PC-9 (cell line): Measurements from ENCODE around the gene WIPF1. TPM values are rescaled to one million over a fixed set of nuclear protein-coding genes. Genes with fewer than 3 reads are reported as not detected.

Experiments used
- BruUV-seq: library from RNA; stranded (reverse); fragments of 400-500 nt; replicated peaks from 2 replicates; lab custom pipeline; 2021; lab: Mats Ljungman, UMichigan
- CTCF ChIA-PET: fragments of 300-600 bp; sonication (Branson Sonifier 250); formaldehyde crosslinking; loops from one replicate; lab custom pipeline; 2022; ENCODE audit warnings: antibody characterized with exemption; lab: Charles Lee
- POLR2A ChIA-PET: fragments of 300-600 bp; sonication (Branson Sonifier 250); formaldehyde crosslinking; loops from one replicate; lab custom pipeline; 2022; ENCODE audit warnings: antibody characterized with exemption; ENCODE audit not compliant: unreplicated experiment; lab: Charles Lee
- DNase-seq, 2 experiments: peaks; one replicate each; pipeline versions ENCODE4 v3.0.0 to v3.0.0-alpha.2; 2015 to 2022; ENCODE audit warnings: mixed read lengths in 1 of 2
- H2AFZ ChIP-seq: fragments of 200-600 bp; sonication (generic); 2 replicates; pipeline ENCODE4 v1.8.1; 2017; ENCODE audit warnings: antibody characterized with exemption
- H3F3A ChIP-seq: fragments of 200-600 bp; sonication (generic); 2 replicates; pipeline ENCODE4 v1.8.1; 2017; ENCODE audit warnings: antibody characterized with exemption, mild to moderate bottlenecking, low read depth; ENCODE audit not compliant: insufficient read depth
- H3K27ac ChIP-seq: fragments of 200-600 bp; sonication (generic); 2 replicates; pipeline ENCODE4 v1.6.1; 2016; ENCODE audit warnings: mixed run types
- H3K27me3 ChIP-seq: fragments of 200-600 bp; sonication (generic); 2 replicates; pipeline ENCODE4 v1.6.1; 2016; ENCODE audit warnings: low read depth, mixed run types; ENCODE audit not compliant: insufficient read depth
- H3K36me3 ChIP-seq: fragments of 200-600 bp; sonication (generic); 2 replicates; pipeline ENCODE4 v1.6.1; 2016; ENCODE audit warnings: low read depth, mixed run types
- H3K4me1 ChIP-seq: fragments of 200-600 bp; sonication (generic); replicated peaks from 2 replicates; pipeline ENCODE4 v1.6.1; 2016; ENCODE audit warnings: mixed run types; ENCODE audit not compliant: insufficient read depth
- H3K4me2 ChIP-seq: fragments of 200-600 bp; sonication (generic); 2 replicates; pipeline ENCODE4 v1.6.1; 2017; ENCODE audit warnings: mixed run types
- H3K4me3 ChIP-seq: fragments of 200-600 bp; sonication (generic); 2 replicates; pipeline ENCODE4 v1.6.1; 2016; ENCODE audit warnings: mixed run types
- H3K79me2 ChIP-seq: fragments of 200-600 bp; sonication (generic); 2 replicates; pipeline ENCODE4 v1.6.1; 2017; ENCODE audit warnings: low read depth, mixed run types
- H3K9me2 ChIP-seq: fragments of 200-600 bp; sonication (generic); 2 replicates; pipeline ENCODE4 v1.8.1; 2017; ENCODE audit warnings: mild to moderate bottlenecking; ENCODE audit not compliant: insufficient read depth
- H3K9me3 ChIP-seq: fragments of 200-600 bp; sonication (generic); 2 replicates; pipeline ENCODE4 v1.8.1; 2016; ENCODE audit warnings: low read depth; ENCODE audit not compliant: insufficient read depth
- H4K20me1 ChIP-seq: fragments of 200-600 bp; sonication (generic); 2 replicates; pipeline ENCODE4 v1.8.1; 2017; ENCODE audit not compliant: insufficient read depth
- CTCF ChIP-seq: fragments of 200-600 bp; sonication (generic); conservative IDR thresholded peaks from 2 replicates; pipeline ENCODE4 v1.6.1; 2017; ENCODE audit warnings: mixed run types, antibody characterized with exemption, mild to moderate bottlenecking, moderate library complexity
- EZH2 ChIP-seq: fragments of 200-600 bp; sonication (generic); IDR thresholded peaks from 2 replicates; pipeline ENCODE4 v1.8.0; 2017; ENCODE audit warnings: antibody characterized with exemption, low read depth
- intact Hi-C: fragments of 100-400 bp; cut with micrococcal nuclease; formaldehyde crosslinking; loops from one replicate; pipeline ENCODE4 v1.10.0; 2022; ENCODE audit not compliant: unreplicated experiment
- total RNA-seq: library from RNA; stranded (reverse); gene quantifications from 2 replicates; pipeline ENCODE4 v1.2.3, GENCODE V29; 2021

Gene WIPF1
- total RNA-seq, 1 experiment from 2014 or later: 0.46 TPM

GRCh38 chr2:174587579-174587978, 10.0 kb downstream of the WIPF1 start:
- no peak overlapping the region for H3K4me2 ChIP-seq
- BruUV-seq: no TSS peak
- H4K20me1 ChIP-seq: no peaks in the 10 kb centered on the region
- TF ChIP-seq CTCF (no peak), EZH2 (no peak)
- H3K27ac ChIP-seq: no peak overlapping the region
- no peaks in the 10 kb centered on the region for H3K9me2 ChIP-seq
- ChIA-PET CTCF (no interaction called here), POLR2A (no interaction called here)
- H3K4me1 ChIP-seq: no peaks in the 10 kb centered on the region
- intact Hi-C loops: no loop called here
- no peak overlapping the region for H2AFZ ChIP-seq
- no peaks in the 10 kb centered on the region for H3K36me3 ChIP-seq
- no peaks in the 10 kb centered on the region for H3K27me3 ChIP-seq
- no peak for DNase-seq
- no peaks in the 10 kb centered on the region for H3K79me2 ChIP-seq
- no peaks in the 10 kb centered on the region for H3F3A ChIP-seq
- no peak overlapping the region for H3K4me3 ChIP-seq
- no peaks in the 10 kb centered on the region for H3K9me3 ChIP-seq

- H3F3A ChIP-seq: no peaks in the 10 kb centered on the region
- no peaks in the 10 kb centered on the region for H3K36me3 ChIP-seq
- no peak overlapping the region for H2AFZ ChIP-seq
- no peaks in the 10 kb centered on the region for H3K27me3 ChIP-seq
- no peaks in the 10 kb centered on the region for H3K9me3 ChIP-seq
- H3K4me2 ChIP-seq: no peak overlapping the region
- no peaks in the 10 kb centered on the region for H3K9me2 ChIP-seq
- no peaks in the 10 kb centered on the region for H4K20me1 ChIP-seq
- H3K79me2 ChIP-seq: no peaks in the 10 kb centered on the region
- no peak overlapping the region for H3K27ac ChIP-seq
- H3K4me3 ChIP-seq: no peak overlapping the region
- ChIA-PET CTCF (interaction anchor here (0.7 to 0.9 kb wide), 2 partner anchors 8 to 167 kb away, joined by 3 read pairs; no protein-coding TSS in a partner anchor), POLR2A (no interaction called here)
- intact Hi-C loops: no loop called here
- TF ChIP-seq CTCF (no peak), EZH2 (no peak)
- BruUV-seq: no TSS peak
- no peaks in the 10 kb centered on the region for H3K4me1 ChIP-seq
- no peak for DNase-seq
These were observed 10.9 kb downstream of the WIPF1 start for GRCh38 chr2:174586418-174587295.

DNA sequence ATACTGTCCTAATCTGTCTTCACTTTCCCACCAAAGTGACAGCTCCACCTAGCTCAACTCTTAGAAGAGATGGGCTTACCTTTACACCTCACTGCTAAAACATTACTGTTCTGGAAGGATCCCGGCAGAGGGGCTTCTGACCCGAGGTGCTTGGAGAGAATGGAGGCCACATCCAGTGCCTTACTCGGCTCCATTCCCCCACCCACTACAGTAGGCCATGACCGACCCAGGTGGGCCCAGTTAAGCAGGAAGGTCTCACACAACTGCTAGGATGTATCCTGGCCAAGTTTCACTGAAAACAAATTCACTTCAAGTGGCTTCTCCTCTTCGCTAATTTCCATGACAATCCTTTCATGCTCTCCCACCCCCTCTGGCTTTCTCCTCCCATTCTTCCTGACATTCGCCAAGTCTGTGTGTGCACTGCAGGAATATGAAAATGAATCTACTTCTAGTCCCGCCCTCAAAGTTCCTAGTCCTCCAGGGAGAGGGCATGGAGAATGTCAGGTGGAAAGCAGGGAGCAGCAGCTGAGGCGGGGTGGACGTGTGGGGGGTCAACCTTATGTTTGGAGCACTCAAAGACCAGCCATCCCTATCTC, 11.8 kb downstream of the WIPF1 start:
- Histone ChIP-seq H3K4me1 (no peaks in the 10 kb centered on the region), H3K4me2 (no peak overlapping the region), H2AFZ (no peak overlapping the region), H3K9me3 (no peaks in the 10 kb centered on the region), H3K27ac (no peak overlapping the region), H3K27me3 (no peaks in the 10 kb centered on the region), H3F3A (no peaks in the 10 kb centered on the region), H3K36me3 (no peaks in the 10 kb centered on the region), H3K9me2 (no peaks in the 10 kb centered on the region), H3K4me3 (no peak overlapping the region), H3K79me2 (no peaks in the 10 kb centered on the region), H4K20me1 (no peaks in the 10 kb centered on the region)
- no peak for TF ChIP-seq CTCF
- no peak for TF ChIP-seq EZH2
- intact Hi-C loops: no loop called here
- POLR2A ChIA-PET: no interaction called here
- no peak for DNase-seq
- BruUV-seq: no TSS peak
- CTCF ChIA-PET: no interaction called here
